Gastrocnemius medialis (tissue), 4 donors: ENCODE data around the gene PRSS16. TPM values are rescaled to one million over a fixed set of nuclear protein-coding genes. Genes with fewer than 3 reads are reported as not detected.
"Not testable (repeated sequence)": the region's sequence is repeated elsewhere in the genome, so short reads cannot be mapped to it uniquely, and the experiment has no call there.

Experiments
- ATAC-seq, 2 donors: fragments of 150-250 bp; one replicate each; pipeline ENCODE4 v1.9.1; 2016
- DNase-seq, 2 donors: peaks; one replicate each; pipeline ENCODE4 v3.0.0-alpha.2; 2019
- H3K27ac ChIP-seq, 4 donors: fragments of 200-600 bp; sonication (generic); 1 replicate in 1 of 4; 2 replicates in 3 of 4; pipeline ENCODE4 v1.5.1; 2016 to 2018; ENCODE audit warnings: mild to moderate bottlenecking in 2 of 4, moderate library complexity in 1 of 4
- H3K27me3 ChIP-seq, 3 donors: fragments of 200-600 bp; sonication (generic) in 2 of 3; 1 replicate in 1 of 3; 2 replicates in 2 of 3; pipeline versions ENCODE4 v1.5.1 to v1.6.0; 2016 to 2019; ENCODE audit warnings: mild to moderate bottlenecking in 1 of 3, moderate library complexity in 1 of 3
- H3K36me3 ChIP-seq, 2 donors: fragments of 200-600 bp; sonication (generic) in 1 of 2; one replicate each; pipeline ENCODE4 v1.5.1; 2017 to 2018
- H3K4me1 ChIP-seq, 2 donors: fragments of 200-600 bp; sonication (generic) in 1 of 2; one replicate each; pipeline ENCODE4 v1.5.1; 2016 to 2017; ENCODE audit warnings: mild to moderate bottlenecking in 2 of 2
- H3K4me3 ChIP-seq, 4 donors: fragments of 200-600 bp; sonication (generic) in 3 of 4; 1 replicate in 1 of 4; 2 replicates in 3 of 4; pipeline ENCODE4 v1.5.1; 2016 to 2019; ENCODE audit warnings: mild to moderate bottlenecking in 2 of 4
- H3K9me3 ChIP-seq, 3 donors: fragments of 200-600 bp; sonication (generic) in 2 of 3; 1 replicate in 1 of 3; 2 replicates in 2 of 3; pipeline ENCODE4 v1.5.1; 2016 to 2019
- CTCF ChIP-seq, 5 experiments: fragments of 450-650 bp in 3 of 5; fragments of 200-600 bp in 2 of 5; sonication (generic) in 2 of 5; IDR thresholded peaks in 4 of 5; conservative IDR thresholded peaks in 1 of 5; 1 replicate in 4 of 5; 2 replicates in 1 of 5; pipeline ENCODE4 v1.5.1; 2016 to 2019; ENCODE audit warnings: antibody characterized with exemption in 5 of 5, mild to moderate bottlenecking in 3 of 5, moderate library complexity in 3 of 5
- POLR2A ChIP-seq, 2 donors: fragments of 450-650 bp; IDR thresholded peaks; one replicate each; pipeline ENCODE4 v1.6.1; 2017; ENCODE audit warnings: antibody characterized with exemption in 2 of 2, mild to moderate bottlenecking in 2 of 2, moderate library complexity in 2 of 2
- in situ Hi-C, 4 donors: fragments of 200-750 bp; cut with MboI; loops; one replicate each; pipeline versions ENCODE4 v1.15.0 to v1.8.0; 2017; ENCODE audit warnings: low sequenced_read_pairs in 4 of 4
- intact Hi-C: fragments of 100-400 bp; cut with DNase I; formaldehyde crosslinking; loops from one replicate; pipeline ENCODE4 v1.15.1; 2023; ENCODE audit warnings: low total_unique reads
- total RNA-seq, 4 donors: library from RNA; depleted of rRNA; stranded (reverse); fragments of >200 nt; gene quantifications; one replicate each; pipeline versions ENCODE4 v1.1.0 to v1.2.3, GENCODE V29; 2016

The PRSS16 gene
- total RNA-seq, 4 donors from 2014 or later, result not detected

GRCh38 chr6:27209196-27209595 lies 38.3 kb upstream of the PRSS16 start:
- in situ Hi-C loops, result no loop called here
- intact Hi-C loops, result no loop called here

GRCh38 chr6:27209659-27210269 lies 37.7 kb upstream of the PRSS16 start:
- DNase-seq (no peak), ATAC-seq (no peak)
- Histone ChIP-seq H3K9me3 (no peaks in the 10 kb centered on the region), H3K27ac (no peak overlapping the region), H3K4me3 (no peak overlapping the region), H3K4me1 (no peaks in the 10 kb centered on the region), H3K27me3 (peaks cover 40 to 51% (median 40%) of the 10 kb centered on the region in 3 donors), H3K36me3 (no peaks in the 10 kb centered on the region)
- in situ Hi-C loops (no loop called here), intact Hi-C loops (no loop called here)
- TF ChIP-seq POLR2A (IDR thresholded peaks at IDR 0.05) (no peak), CTCF (IDR thresholded peaks at IDR 0.05 in 4 of 5, conservative IDR thresholded peaks at IDR 0.05 in 1 of 5) (no peak)

More at GRCh38 chr6:27209196-27209595, 38.3 kb upstream of the PRSS16 start:
- no peak overlapping the region for H3K27ac ChIP-seq
- no peaks in the 10 kb centered on the region for H3K9me3 ChIP-seq
- H3K36me3 ChIP-seq, result no peaks in the 10 kb centered on the region
- DNase-seq (no peak), ATAC-seq (no peak)
- peaks cover 34 to 51% (median 42%) of the 10 kb centered on the region in 3 donors for H3K27me3 ChIP-seq
- no peak for TF ChIP-seq POLR2A (IDR thresholded peaks at IDR 0.05)
- no peak for TF ChIP-seq CTCF (IDR thresholded peaks at IDR 0.05 in 4 of 5, conservative IDR thresholded peaks at IDR 0.05 in 1 of 5)
- H3K4me1 ChIP-seq, result no peaks in the 10 kb centered on the region
- no peak overlapping the region for H3K4me3 ChIP-seq

- intact Hi-C loops, H3K4me3 ChIP-seq, H3K9me3 ChIP-seq, H3K27ac ChIP-seq, H3K36me3 ChIP-seq, in situ Hi-C loops, ATAC-seq, H3K4me1 ChIP-seq, DNase-seq: not testable (repeated sequence)
- H3K27me3 ChIP-seq, result peaks cover 9 to 37% (median 17%) of the 10 kb centered on the region in 3 donors
Observed at GRCh38 chr6:27213091-27213517, 34.4 kb upstream of the PRSS16 start.

GRCh38 chr6:27213544-27214125 lies 33.9 kb upstream of the PRSS16 start:
- peaks cover 5 to 37% (median 15%) of the 10 kb centered on the region in 3 donors for H3K27me3 ChIP-seq
- in situ Hi-C loops, result no loop called here
- no peak for TF ChIP-seq CTCF (IDR thresholded peaks at IDR 0.05 in 4 of 5, conservative IDR thresholded peaks at IDR 0.05 in 1 of 5)
- TF ChIP-seq POLR2A (IDR thresholded peaks at IDR 0.05), result no peak
- no peak overlapping the region for H3K4me3 ChIP-seq
- no peaks in the 10 kb centered on the region for H3K9me3 ChIP-seq
- ATAC-seq (no peak), DNase-seq (no peak)
- intact Hi-C loops, result no loop called here
- H3K27ac ChIP-seq, result no peak overlapping the region
- H3K36me3 ChIP-seq, result no peaks in the 10 kb centered on the region
- H3K4me1 ChIP-seq, result no peaks in the 10 kb centered on the region

GRCh38 chr6:27214126-27214601 lies 33.3 kb upstream of the PRSS16 start:
- peaks cover 5 to 37% (median 15%) of the 10 kb centered on the region in 3 donors for H3K27me3 ChIP-seq
- in situ Hi-C loops (no loop called here), intact Hi-C loops (no loop called here)
- TF ChIP-seq CTCF (IDR thresholded peaks at IDR 0.05 in 4 of 5, conservative IDR thresholded peaks at IDR 0.05 in 1 of 5) (no peak), POLR2A (IDR thresholded peaks at IDR 0.05) (no peak)
- no peaks in the 10 kb centered on the region for H3K36me3 ChIP-seq
- H3K27ac ChIP-seq, result no peak overlapping the region
- H3K4me3 ChIP-seq, result no peak overlapping the region
- no peaks in the 10 kb centered on the region for H3K4me1 ChIP-seq
- H3K9me3 ChIP-seq, result no peaks in the 10 kb centered on the region
- no peak for ATAC-seq
- DNase-seq, result no peak
